ENCODE data around the gene KCTD1.
A peak's percentile ranks its signal among the peaks of the same experiment; 100 is the strongest.

DNA sequence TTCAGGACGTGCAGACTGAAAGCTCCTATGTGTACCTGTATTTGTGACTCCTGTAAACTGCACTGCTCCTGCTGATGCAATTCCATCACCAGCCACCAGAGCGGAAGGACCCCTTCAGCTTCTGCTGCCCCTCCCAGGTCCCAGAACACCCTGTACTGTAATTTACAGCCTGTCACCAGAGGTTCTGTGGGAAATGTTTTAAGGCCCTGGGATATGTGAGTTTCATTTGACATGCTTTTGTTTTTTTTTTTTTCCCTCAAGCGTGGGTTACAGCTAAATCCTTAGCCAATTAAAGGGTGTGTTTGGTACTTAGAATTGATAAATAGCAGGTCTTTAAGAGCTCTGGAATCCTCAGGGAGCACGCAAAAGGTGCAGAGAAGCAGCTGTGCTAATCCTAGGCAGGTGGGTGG lies 79.4 kb downstream of the KCTD1 start:
- TF ChIP-seq CTCF (IDR thresholded peaks at IDR 0.05) (peak in 1 of 5 experiments; percentile 47), POLR2A (IDR thresholded peaks at IDR 0.05) (no peak), EP300 (IDR thresholded peaks at IDR 0.05) (no peak)
